IgD-negative memory B cell (primary cell): ENCODE data around the gene ITGB4. TPM values are rescaled to one million over a fixed set of nuclear protein-coding genes. Genes with fewer than 3 reads are reported as not detected.

Experiments
- H3K27ac Mint-ChIP-seq, 3 donors: one replicate each; pipeline ENCODE4 v1.8.0; 2020 to 2022; ENCODE audit warnings: mild to moderate bottlenecking in 3 of 3, mixed read lengths in 3 of 3, moderate library complexity in 1 of 3
- H3K27me3 Mint-ChIP-seq: one replicate; pipeline ENCODE4 v1.8.0; 2021; ENCODE audit warnings: mixed read lengths
- H3K36me3 Mint-ChIP-seq: one replicate; pipeline ENCODE4 v1.8.0; 2020; ENCODE audit warnings: mild to moderate bottlenecking, mixed read lengths
- H3K4me1 Mint-ChIP-seq, 3 donors: one replicate each; pipeline ENCODE4 v1.8.0; 2020 to 2022; ENCODE audit warnings: mixed read lengths in 3 of 3, mild to moderate bottlenecking in 1 of 3
- H3K4me3 Mint-ChIP-seq, 4 donors: one replicate each; pipeline ENCODE4 v1.8.0; 2020 to 2022; ENCODE audit warnings: mild to moderate bottlenecking in 4 of 4, mixed read lengths in 4 of 4, moderate library complexity in 3 of 4
- H3K9me3 Mint-ChIP-seq, 3 donors: one replicate each; pipeline ENCODE4 v1.8.0; 2020 to 2021; ENCODE audit warnings: mixed read lengths in 3 of 3, mild to moderate bottlenecking in 1 of 3
- polyA plus RNA-seq: library from polyadenylated mRNA; unstranded; fragments of 300-500 nt; fragmentation: Illumina TruSeq; gene quantifications from one replicate; pipeline ENCODE4 v1.2.3, GENCODE V29; 2021

Gene ITGB4
- polyA plus RNA-seq, 1 donor from 2014 or later, result 0.48 TPM

GRCh38 chr17:75749545-75750389, 28.5 kb downstream of the ITGB4 start:
- Mint-ChIP-seq H3K4me3 (peak overlapping the region; percentile 11 to 38 (median 18)), H3K9me3 (no peaks in the 10 kb centered on the region), H3K4me1 (peaks cover 13 to 15% (median 15%) of the 10 kb centered on the region in 3 donors), H3K36me3 (no peaks in the 10 kb centered on the region), H3K27me3 (no peaks in the 10 kb centered on the region), H3K27ac (peak overlapping the region in 1 of 3 donors; percentile 22)

GRCh38 chr17:75750661-75751423, 29.6 kb downstream of the ITGB4 start:
- Mint-ChIP-seq H3K27me3 (no peaks in the 10 kb centered on the region), H3K4me1 (peaks cover 15 to 17% (median 15%) of the 10 kb centered on the region in 3 donors), H3K27ac (peak overlapping the region in 2 of 3 donors; percentile 27 to 45), H3K4me3 (peak overlapping the region in 1 of 4 donors; percentile 20), H3K36me3 (no peaks in the 10 kb centered on the region), H3K9me3 (no peaks in the 10 kb centered on the region)

GRCh38 chr17:75751676-75752404, 30.6 kb downstream of the ITGB4 start:
- Mint-ChIP-seq H3K36me3 (no peaks in the 10 kb centered on the region), H3K4me1 (peaks cover 15 to 17% (median 15%) of the 10 kb centered on the region in 3 donors), H3K9me3 (no peaks in the 10 kb centered on the region), H3K27ac (peak overlapping the region in 1 of 3 donors; percentile 27), H3K27me3 (no peaks in the 10 kb centered on the region), H3K4me3 (peak overlapping the region in 1 of 4 donors; percentile 20)

GRCh38 chr17:75752405-75752709, 31.1 kb downstream of the ITGB4 start:
- no peaks in the 10 kb centered on the region for H3K9me3 Mint-ChIP-seq
- peaks cover 15 to 17% (median 15%) of the 10 kb centered on the region in 3 donors for H3K4me1 Mint-ChIP-seq
- peak overlapping the region in 3 of 4 donors; percentile 13 to 73 (median 16) for H3K4me3 Mint-ChIP-seq
- H3K27me3 Mint-ChIP-seq, result no peaks in the 10 kb centered on the region
- no peak overlapping the region for H3K27ac Mint-ChIP-seq
- no peaks in the 10 kb centered on the region for H3K36me3 Mint-ChIP-seq

- peaks cover 11 to 14% (median 12%) of the 10 kb centered on the region in 3 donors for H3K4me1 Mint-ChIP-seq
- H3K27me3 Mint-ChIP-seq, result no peaks in the 10 kb centered on the region
- H3K27ac Mint-ChIP-seq, result peak overlapping the region in 2 of 3 donors; percentile 60 to 81
- no peaks in the 10 kb centered on the region for H3K36me3 Mint-ChIP-seq
- peak overlapping the region; percentile 77 to 93 (median 85) for H3K4me3 Mint-ChIP-seq
- H3K9me3 Mint-ChIP-seq, result no peaks in the 10 kb centered on the region
Observed at GRCh38 chr17:75752802-75753513, 31.7 kb downstream of the ITGB4 start.

GRCh38 chr17:75753514-75754377, 32.5 kb downstream of the ITGB4 start:
- Mint-ChIP-seq H3K36me3 (no peaks in the 10 kb centered on the region), H3K9me3 (no peaks in the 10 kb centered on the region), H3K4me3 (peak overlapping the region; percentile 77 to 93 (median 85)), H3K27me3 (no peaks in the 10 kb centered on the region), H3K27ac (no peak overlapping the region), H3K4me1 (peaks cover 10 to 14% (median 12%) of the 10 kb centered on the region in 3 donors)

GRCh38 chr17:75754378-75755204, 33.3 kb downstream of the ITGB4 start:
- Mint-ChIP-seq H3K27me3 (no peaks in the 10 kb centered on the region), H3K4me1 (peaks cover 9 to 14% (median 10%) of the 10 kb centered on the region in 3 donors), H3K9me3 (no peaks in the 10 kb centered on the region), H3K27ac (peak overlapping the region in 1 of 3 donors; percentile 64), H3K36me3 (no peaks in the 10 kb centered on the region), H3K4me3 (peak overlapping the region; percentile 59 to 94 (median 81))

- Mint-ChIP-seq H3K4me1 (peaks cover 3 to 10% (median 5%) of the 10 kb centered on the region in 3 donors), H3K27ac (no peak overlapping the region), H3K27me3 (no peaks in the 10 kb centered on the region), H3K4me3 (peak overlapping the region in 3 of 4 donors; percentile 59 to 94 (median 76)), H3K9me3 (no peaks in the 10 kb centered on the region), H3K36me3 (no peaks in the 10 kb centered on the region)
Observed at GRCh38 chr17:75755205-75755901, 34.1 kb downstream of the ITGB4 start.

- H3K9me3 Mint-ChIP-seq, result no peaks in the 10 kb centered on the region
- H3K27ac Mint-ChIP-seq, result no peak overlapping the region
- H3K4me3 Mint-ChIP-seq, result no peak overlapping the region
- H3K27me3 Mint-ChIP-seq, result no peaks in the 10 kb centered on the region
- peaks cover 3 to 8% (median 5%) of the 10 kb centered on the region in 3 donors for H3K4me1 Mint-ChIP-seq
- H3K36me3 Mint-ChIP-seq, result no peaks in the 10 kb centered on the region
Observed at GRCh38 chr17:75755990-75756389, 34.7 kb downstream of the ITGB4 start.

- H3K4me1 Mint-ChIP-seq, result peaks cover 3 to 8% (median 5%) of the 10 kb centered on the region in 3 donors
- no peaks in the 10 kb centered on the region for H3K36me3 Mint-ChIP-seq
- H3K9me3 Mint-ChIP-seq, result no peaks in the 10 kb centered on the region
- no peak overlapping the region for H3K4me3 Mint-ChIP-seq
- no peaks in the 10 kb centered on the region for H3K27me3 Mint-ChIP-seq
- no peak overlapping the region for H3K27ac Mint-ChIP-seq
Observed at GRCh38 chr17:75756451-75757085, 35.3 kb downstream of the ITGB4 start.

- H3K4me1 Mint-ChIP-seq, result peaks cover 3 to 8% (median 5%) of the 10 kb centered on the region in 3 donors
- H3K27me3 Mint-ChIP-seq, result no peaks in the 10 kb centered on the region
- peak overlapping the region in 1 of 3 donors; percentile 16 for H3K27ac Mint-ChIP-seq
- H3K9me3 Mint-ChIP-seq, result no peaks in the 10 kb centered on the region
- H3K4me3 Mint-ChIP-seq, result no peak overlapping the region
- no peaks in the 10 kb centered on the region for H3K36me3 Mint-ChIP-seq
Observed at GRCh38 chr17:75757086-75757681, 35.9 kb downstream of the ITGB4 start.
